Measurements from ENCODE around the gene DCLK3.

Gene DCLK3

GRCh38 chr3:36741285-36741684 lies 23.1 kb downstream of the DCLK3 start:
- no peaks in the 10 kb centered on the region for H3K9me3 Mint-ChIP-seq
- no peak for DNase-seq

GRCh38 chr3:36740787-36741186 lies 23.6 kb downstream of the DCLK3 start:
- H3K4me1 Mint-ChIP-seq (ENCODE audit: low read depth), result no peaks in the 10 kb centered on the region
- H3K27ac Mint-ChIP-seq, result no peak overlapping the region
- no peak overlapping the region for H3K4me3 Mint-ChIP-seq
- no peak for DNase-seq
- H3K36me3 Mint-ChIP-seq (ENCODE audit: low read depth), result no peaks in the 10 kb centered on the region
- H3K9me3 Mint-ChIP-seq, result no peaks in the 10 kb centered on the region
- H3K27me3 Mint-ChIP-seq, result no peaks in the 10 kb centered on the region

More at GRCh38 chr3:36741285-36741684, 23.1 kb downstream of the DCLK3 start:
- Mint-ChIP-seq H3K4me3 (no peak overlapping the region), H3K27ac (no peak overlapping the region), H3K36me3 (ENCODE audit: low read depth) (no peaks in the 10 kb centered on the region), H3K4me1 (ENCODE audit: low read depth) (no peaks in the 10 kb centered on the region), H3K27me3 (no peaks in the 10 kb centered on the region)

- no peaks in the 10 kb centered on the region for H3K9me3 Mint-ChIP-seq
- no peaks in the 10 kb centered on the region for H3K4me1 Mint-ChIP-seq (ENCODE audit: low read depth)
- H3K27me3 Mint-ChIP-seq, result no peaks in the 10 kb centered on the region
- no peak for DNase-seq
- no peak overlapping the region for H3K4me3 Mint-ChIP-seq
- H3K36me3 Mint-ChIP-seq (ENCODE audit: low read depth), result no peaks in the 10 kb centered on the region
- no peak overlapping the region for H3K27ac Mint-ChIP-seq
Observed at GRCh38 chr3:36738702-36739101, 25.7 kb downstream of the DCLK3 start.

- no peaks in the 10 kb centered on the region for H3K4me1 Mint-ChIP-seq (ENCODE audit: low read depth)
- no peak overlapping the region for H3K27ac Mint-ChIP-seq
- no peak overlapping the region for H3K4me3 Mint-ChIP-seq
- H3K27me3 Mint-ChIP-seq, result no peaks in the 10 kb centered on the region
- no peaks in the 10 kb centered on the region for H3K9me3 Mint-ChIP-seq
- no peak for DNase-seq
- H3K36me3 Mint-ChIP-seq (ENCODE audit: low read depth), result no peaks in the 10 kb centered on the region
Observed at GRCh38 chr3:36736301-36736700, 28.1 kb downstream of the DCLK3 start.

GRCh38 chr3:36734742-36735141 lies 29.6 kb downstream of the DCLK3 start:
- Mint-ChIP-seq H3K27me3 (no peaks in the 10 kb centered on the region), H3K27ac (no peak overlapping the region), H3K36me3 (ENCODE audit: low read depth) (no peaks in the 10 kb centered on the region), H3K4me3 (no peak overlapping the region), H3K9me3 (no peaks in the 10 kb centered on the region), H3K4me1 (ENCODE audit: low read depth) (no peaks in the 10 kb centered on the region)
- no peak for DNase-seq

- Mint-ChIP-seq H3K27ac (no peak overlapping the region), H3K27me3 (peaks cover 3% of the 10 kb centered on the region), H3K36me3 (ENCODE audit: low read depth) (no peaks in the 10 kb centered on the region), H3K4me1 (ENCODE audit: low read depth) (no peaks in the 10 kb centered on the region), H3K4me3 (no peak overlapping the region), H3K9me3 (no peaks in the 10 kb centered on the region)
- no peak for DNase-seq
Observed at GRCh38 chr3:36733723-36734122, 30.6 kb downstream of the DCLK3 start.

GRCh38 chr3:36733162-36733696 lies 31.1 kb downstream of the DCLK3 start:
- Mint-ChIP-seq H3K27ac (no peak overlapping the region), H3K4me1 (ENCODE audit: low read depth) (no peaks in the 10 kb centered on the region), H3K27me3 (peaks cover 3% of the 10 kb centered on the region), H3K4me3 (no peak overlapping the region), H3K36me3 (ENCODE audit: low read depth) (no peaks in the 10 kb centered on the region), H3K9me3 (no peaks in the 10 kb centered on the region)
- DNase-seq, result no peak

- Mint-ChIP-seq H3K27me3 (peaks cover 3% of the 10 kb centered on the region), H3K4me1 (ENCODE audit: low read depth) (no peaks in the 10 kb centered on the region), H3K36me3 (ENCODE audit: low read depth) (no peaks in the 10 kb centered on the region), H3K27ac (no peak overlapping the region), H3K9me3 (no peaks in the 10 kb centered on the region), H3K4me3 (no peak overlapping the region)
- DNase-seq, result no peak
Observed at GRCh38 chr3:36730966-36731365, 33.4 kb downstream of the DCLK3 start.

- Mint-ChIP-seq H3K4me1 (ENCODE audit: low read depth) (no peaks in the 10 kb centered on the region), H3K4me3 (no peak overlapping the region), H3K36me3 (ENCODE audit: low read depth) (no peaks in the 10 kb centered on the region), H3K9me3 (no peaks in the 10 kb centered on the region), H3K27ac (no peak overlapping the region), H3K27me3 (peaks cover 3% of the 10 kb centered on the region)
- DNase-seq, result no peak
Observed at GRCh38 chr3:36729204-36730056, 34.9 kb downstream of the DCLK3 start.

GRCh38 chr3:36714343-36715086 lies 49.8 kb downstream of the DCLK3 start:
- Mint-ChIP-seq H3K27ac (no peak overlapping the region), H3K9me3 (no peaks in the 10 kb centered on the region), H3K36me3 (ENCODE audit: low read depth) (no peaks in the 10 kb centered on the region), H3K4me1 (ENCODE audit: low read depth) (no peaks in the 10 kb centered on the region), H3K4me3 (no peak overlapping the region), H3K27me3 (peaks cover 2% of the 10 kb centered on the region)
- DNase-seq, result no peak

GRCh38 chr3:36713904-36714303 lies 50.4 kb downstream of the DCLK3 start:
- no peaks in the 10 kb centered on the region for H3K36me3 Mint-ChIP-seq (ENCODE audit: low read depth)
- no peak overlapping the region for H3K27ac Mint-ChIP-seq
- no peak overlapping the region for H3K4me3 Mint-ChIP-seq
- no peaks in the 10 kb centered on the region for H3K4me1 Mint-ChIP-seq (ENCODE audit: low read depth)
- DNase-seq, result no peak
- no peaks in the 10 kb centered on the region for H3K27me3 Mint-ChIP-seq
- no peaks in the 10 kb centered on the region for H3K9me3 Mint-ChIP-seq

- Mint-ChIP-seq H3K4me3 (no peak overlapping the region), H3K4me1 (ENCODE audit: low read depth) (peaks cover 6% of the 10 kb centered on the region), H3K9me3 (no peaks in the 10 kb centered on the region), H3K36me3 (ENCODE audit: low read depth) (no peaks in the 10 kb centered on the region), H3K27ac (no peak overlapping the region), H3K27me3 (no peaks in the 10 kb centered on the region)
- DNase-seq, result no peak
Observed at GRCh38 chr3:36710606-36711005, 53.7 kb downstream of the DCLK3 start.

- Mint-ChIP-seq H3K36me3 (ENCODE audit: low read depth) (no peaks in the 10 kb centered on the region), H3K9me3 (no peaks in the 10 kb centered on the region), H3K27ac (no peak overlapping the region), H3K27me3 (no peaks in the 10 kb centered on the region), H3K4me3 (no peak overlapping the region), H3K4me1 (ENCODE audit: low read depth) (peaks cover 6% of the 10 kb centered on the region)
- no peak for DNase-seq
Observed at GRCh38 chr3:36709826-36710365, 54.5 kb downstream of the DCLK3 start.

GRCh38 chr3:36709281-36709680 lies 55.1 kb downstream of the DCLK3 start:
- Mint-ChIP-seq H3K27ac (no peak overlapping the region), H3K4me1 (ENCODE audit: low read depth) (peaks cover 6% of the 10 kb centered on the region), H3K27me3 (no peaks in the 10 kb centered on the region), H3K4me3 (no peak overlapping the region), H3K36me3 (ENCODE audit: low read depth) (no peaks in the 10 kb centered on the region), H3K9me3 (no peaks in the 10 kb centered on the region)
- DNase-seq, result no peak
